GM13976 (cell line): ENCODE measurements around the gene CDCA4.

Experiments
- DNase-seq: peaks from one replicate; pipeline ENCODE4 v3.0.0; 2012; ENCODE audit warnings: low spot score
- in situ Hi-C: fragments of 300-500 bp; cut with MboI; formaldehyde crosslinking; loops from one replicate; pipeline ENCODE4 v1.12.0; 2022; ENCODE audit warnings: low sequenced_read_pairs, mixed read lengths, inconsistent platforms; ENCODE audit not compliant: unreplicated experiment
- TF ChIP-seq, protein P1 (sequence below): IDR thresholded peaks from 2 replicates; pipeline ENCODE4 v1.5.1; 2012; ENCODE audit warnings: borderline replicate concordance, mild to moderate bottlenecking; ENCODE audit not compliant: insufficient read depth; ENCODE audit errors: extremely low read depth, missing control alignments, control extremely low read depth

Gene CDCA4

GRCh38 chr14:105018414-105018813 lies 2.5 kb downstream of the CDCA4 start:
- in situ Hi-C loops = no loop called here
- no peak for DNase-seq
- TF ChIP-seq, protein P1, sequence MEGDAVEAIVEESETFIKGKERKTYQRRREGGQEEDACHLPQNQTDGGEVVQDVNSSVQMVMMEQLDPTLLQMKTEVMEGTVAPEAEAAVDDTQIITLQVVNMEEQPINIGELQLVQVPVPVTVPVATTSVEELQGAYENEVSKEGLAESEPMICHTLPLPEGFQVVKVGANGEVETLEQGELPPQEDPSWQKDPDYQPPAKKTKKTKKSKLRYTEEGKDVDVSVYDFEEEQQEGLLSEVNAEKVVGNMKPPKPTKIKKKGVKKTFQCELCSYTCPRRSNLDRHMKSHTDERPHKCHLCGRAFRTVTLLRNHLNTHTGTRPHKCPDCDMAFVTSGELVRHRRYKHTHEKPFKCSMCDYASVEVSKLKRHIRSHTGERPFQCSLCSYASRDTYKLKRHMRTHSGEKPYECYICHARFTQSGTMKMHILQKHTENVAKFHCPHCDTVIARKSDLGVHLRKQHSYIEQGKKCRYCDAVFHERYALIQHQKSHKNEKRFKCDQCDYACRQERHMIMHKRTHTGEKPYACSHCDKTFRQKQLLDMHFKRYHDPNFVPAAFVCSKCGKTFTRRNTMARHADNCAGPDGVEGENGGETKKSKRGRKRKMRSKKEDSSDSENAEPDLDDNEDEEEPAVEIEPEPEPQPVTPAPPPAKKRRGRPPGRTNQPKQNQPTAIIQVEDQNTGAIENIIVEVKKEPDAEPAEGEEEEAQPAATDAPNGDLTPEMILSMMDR = no peak

GRCh38 chr14:105015905-105016304 lies 5.0 kb downstream of the CDCA4 start:
- TF ChIP-seq, protein P1 = no peak
- in situ Hi-C loops = no loop called here
- DNase-seq = no peak

GRCh38 chr14:105015242-105015641 lies 5.6 kb downstream of the CDCA4 start:
- no peak for DNase-seq
- in situ Hi-C loops = no loop called here
- TF ChIP-seq, protein P1 = no peak

- TF ChIP-seq, protein P1 = no peak
- in situ Hi-C loops = no loop called here
- no peak for DNase-seq
These were observed 6.3 kb downstream of the CDCA4 start for GRCh38 chr14:105014631-105015030.

DNA sequence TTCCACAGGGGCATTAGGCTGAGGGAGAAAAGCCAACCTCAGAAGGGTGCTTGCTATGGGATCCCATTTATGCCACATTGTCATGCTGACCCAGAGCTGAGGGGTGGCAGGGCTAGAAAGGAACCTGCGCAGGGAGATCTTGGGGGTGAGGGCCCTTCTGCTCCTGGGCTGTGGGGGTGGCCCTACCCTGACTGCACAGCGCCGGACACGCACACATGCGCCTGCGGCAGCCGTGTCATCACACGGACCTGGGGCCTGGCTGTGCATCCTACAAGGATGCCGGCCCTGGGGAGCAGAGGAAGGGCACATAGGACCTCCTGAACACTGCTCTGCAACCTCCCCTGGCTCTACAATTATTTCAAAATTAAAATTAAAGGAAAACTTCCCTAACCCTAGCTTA lies 6.9 kb downstream of the CDCA4 start:
- in situ Hi-C loops = no loop called here
- TF ChIP-seq, protein P1 = no peak
- no peak for DNase-seq

DNA sequence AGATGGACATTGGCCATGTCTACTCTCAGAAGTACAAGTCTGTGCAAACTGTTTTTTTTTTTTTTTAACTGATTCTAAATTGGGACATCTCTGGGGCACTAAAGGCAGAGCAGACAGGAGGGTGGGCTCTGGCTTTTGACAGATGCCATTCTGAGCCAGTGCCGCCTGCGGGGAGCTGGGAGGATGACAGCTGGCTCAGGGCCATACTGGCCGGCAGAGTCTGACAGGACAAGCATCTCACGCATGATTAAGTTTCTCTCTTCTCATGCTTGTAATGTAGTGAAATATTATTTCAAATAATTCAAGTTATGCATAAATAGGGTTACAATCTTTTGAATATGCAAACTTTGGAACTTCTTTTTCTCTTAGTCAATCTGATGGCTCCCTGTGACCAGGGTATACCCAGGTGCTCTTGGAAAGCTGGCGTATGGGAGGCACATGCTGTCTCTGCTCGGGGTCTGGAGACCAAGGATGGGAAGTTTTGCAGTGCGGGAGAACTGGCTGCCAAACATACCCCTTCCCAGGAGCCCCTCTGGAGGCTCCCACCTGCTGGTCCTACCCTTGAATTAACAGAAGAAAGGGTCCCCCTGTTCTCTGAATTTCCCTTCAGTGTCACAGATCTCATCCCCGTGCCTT lies 7.6 kb downstream of the CDCA4 start:
- in situ Hi-C loops = no loop called here
- no peak for DNase-seq
- TF ChIP-seq, protein P1 = no peak
